ENCODE data around the gene RBM47.

RBM47 gene

DNA sequence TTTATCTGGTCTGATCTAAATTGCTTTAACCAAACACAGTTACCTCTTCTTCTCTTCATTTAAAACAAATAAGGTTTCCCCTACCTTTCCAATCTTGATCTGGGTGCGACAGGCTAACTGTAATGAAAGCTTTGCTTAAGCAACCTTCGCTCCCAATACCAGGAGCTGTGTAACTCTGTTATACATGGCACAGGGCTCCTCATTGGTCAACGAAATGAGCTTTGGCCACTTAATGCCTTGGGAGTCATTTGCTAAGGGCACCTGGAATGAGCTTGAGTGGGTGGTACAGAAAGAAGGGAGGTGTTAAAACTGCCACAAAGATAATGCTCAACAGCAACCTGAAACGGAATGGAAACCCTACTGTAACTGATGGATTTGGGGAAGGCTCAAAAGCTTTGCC, 154.1 kb downstream of the RBM47 start:
- Histone ChIP-seq H3K27me3 (ENCODE audit: insufficient read depth, low read length, poor library complexity, severe bottlenecking) (no peaks in the 10 kb centered on the region), H3K4me1 (ENCODE audit: insufficient read depth, low read length, poor library complexity, severe bottlenecking) (no peaks in the 10 kb centered on the region), H3F3A (ENCODE audit: low read depth) (no peaks in the 10 kb centered on the region), H3K36me3 (ENCODE audit: insufficient read depth, low read length) (no peaks in the 10 kb centered on the region), H4K20me1 (ENCODE audit: insufficient read depth, low read length, poor library complexity, severe bottlenecking) (no peaks in the 10 kb centered on the region), H3K9me3 (ENCODE audit: insufficient read depth, low read depth, low read length) (no peaks in the 10 kb centered on the region), H2AFZ (ENCODE audit: low read length) (no peak overlapping the region), H3K9ac (ENCODE audit: low read depth, low read length, poor library complexity, severe bottlenecking) (no peak overlapping the region), H3K9me2 (replicated peaks; ENCODE audit: low read depth, low read length) (no peaks in the 10 kb centered on the region), H3K4me2 (ENCODE audit: low read depth, low read length, poor library complexity, severe bottlenecking) (no peak overlapping the region), H3K79me2 (ENCODE audit: insufficient read depth, low read length) (no peaks in the 10 kb centered on the region), H3K4me3 (ENCODE audit: low read length, poor library complexity, severe bottlenecking) (no peak overlapping the region)
- TF ChIP-seq EZH2phosphoT487 (IDR thresholded peaks at IDR 0.05; ENCODE audit: borderline replicate concordance): no peak
- TF ChIP-seq, protein P1, sequence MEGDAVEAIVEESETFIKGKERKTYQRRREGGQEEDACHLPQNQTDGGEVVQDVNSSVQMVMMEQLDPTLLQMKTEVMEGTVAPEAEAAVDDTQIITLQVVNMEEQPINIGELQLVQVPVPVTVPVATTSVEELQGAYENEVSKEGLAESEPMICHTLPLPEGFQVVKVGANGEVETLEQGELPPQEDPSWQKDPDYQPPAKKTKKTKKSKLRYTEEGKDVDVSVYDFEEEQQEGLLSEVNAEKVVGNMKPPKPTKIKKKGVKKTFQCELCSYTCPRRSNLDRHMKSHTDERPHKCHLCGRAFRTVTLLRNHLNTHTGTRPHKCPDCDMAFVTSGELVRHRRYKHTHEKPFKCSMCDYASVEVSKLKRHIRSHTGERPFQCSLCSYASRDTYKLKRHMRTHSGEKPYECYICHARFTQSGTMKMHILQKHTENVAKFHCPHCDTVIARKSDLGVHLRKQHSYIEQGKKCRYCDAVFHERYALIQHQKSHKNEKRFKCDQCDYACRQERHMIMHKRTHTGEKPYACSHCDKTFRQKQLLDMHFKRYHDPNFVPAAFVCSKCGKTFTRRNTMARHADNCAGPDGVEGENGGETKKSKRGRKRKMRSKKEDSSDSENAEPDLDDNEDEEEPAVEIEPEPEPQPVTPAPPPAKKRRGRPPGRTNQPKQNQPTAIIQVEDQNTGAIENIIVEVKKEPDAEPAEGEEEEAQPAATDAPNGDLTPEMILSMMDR (conservative IDR thresholded peaks at IDR 0.05; ENCODE audit: low read length): no peak

DNA sequence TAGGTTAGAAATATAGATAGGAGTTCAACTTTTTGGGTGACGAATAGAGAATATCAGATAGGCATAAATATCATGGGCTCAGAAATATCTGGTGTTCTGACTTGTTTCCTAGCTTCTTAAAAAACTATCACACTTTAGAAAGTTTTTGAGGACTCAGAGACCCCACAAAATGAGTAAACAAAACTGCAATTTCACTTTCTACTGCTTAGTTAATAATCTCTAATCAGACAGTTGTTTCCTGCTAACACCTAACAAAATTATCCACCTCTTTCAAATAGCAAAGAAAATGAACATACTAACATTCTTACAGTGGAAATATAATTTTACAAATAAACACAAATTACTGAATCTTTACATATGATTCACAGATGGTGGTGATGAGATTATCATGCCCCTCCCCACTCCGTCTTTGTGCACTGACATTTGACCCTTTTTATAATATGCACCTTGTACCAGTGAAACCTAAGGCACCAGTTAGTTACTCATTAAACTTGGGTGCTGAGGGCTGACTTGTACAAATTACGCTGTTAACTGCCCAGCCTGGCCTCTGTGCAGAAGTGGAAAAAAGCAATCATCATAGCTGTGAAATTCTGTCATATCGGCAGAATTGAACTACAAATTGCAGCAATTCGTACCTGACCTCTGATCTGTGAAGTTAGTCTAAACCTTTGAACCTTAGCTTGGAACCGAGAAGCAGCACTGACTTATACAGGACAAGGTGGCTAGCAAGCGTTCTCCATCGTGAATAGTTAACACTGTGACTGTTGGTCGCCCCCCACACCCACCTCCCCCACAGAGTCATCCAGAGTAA, 155.9 kb downstream of the RBM47 start:
- Histone ChIP-seq H2AFZ (ENCODE audit: low read length) (no peak overlapping the region), H3K4me3 (ENCODE audit: low read length, poor library complexity, severe bottlenecking) (no peak overlapping the region), H3K9me2 (replicated peaks; ENCODE audit: low read depth, low read length) (no peaks in the 10 kb centered on the region), H3K79me2 (ENCODE audit: insufficient read depth, low read length) (no peaks in the 10 kb centered on the region), H3K36me3 (ENCODE audit: insufficient read depth, low read length) (no peaks in the 10 kb centered on the region), H3F3A (ENCODE audit: low read depth) (no peaks in the 10 kb centered on the region), H3K27me3 (ENCODE audit: insufficient read depth, low read length, poor library complexity, severe bottlenecking) (no peaks in the 10 kb centered on the region), H3K9me3 (ENCODE audit: insufficient read depth, low read depth, low read length) (no peaks in the 10 kb centered on the region), H3K4me1 (ENCODE audit: insufficient read depth, low read length, poor library complexity, severe bottlenecking) (no peaks in the 10 kb centered on the region), H4K20me1 (ENCODE audit: insufficient read depth, low read length, poor library complexity, severe bottlenecking) (no peaks in the 10 kb centered on the region), H3K4me2 (ENCODE audit: low read depth, low read length, poor library complexity, severe bottlenecking) (no peak overlapping the region), H3K9ac (ENCODE audit: low read depth, low read length, poor library complexity, severe bottlenecking) (no peak overlapping the region)
- TF ChIP-seq, protein P1 (conservative IDR thresholded peaks at IDR 0.05; ENCODE audit: low read length): no peak
- no peak for TF ChIP-seq EZH2phosphoT487 (IDR thresholded peaks at IDR 0.05; ENCODE audit: borderline replicate concordance)

DNA sequence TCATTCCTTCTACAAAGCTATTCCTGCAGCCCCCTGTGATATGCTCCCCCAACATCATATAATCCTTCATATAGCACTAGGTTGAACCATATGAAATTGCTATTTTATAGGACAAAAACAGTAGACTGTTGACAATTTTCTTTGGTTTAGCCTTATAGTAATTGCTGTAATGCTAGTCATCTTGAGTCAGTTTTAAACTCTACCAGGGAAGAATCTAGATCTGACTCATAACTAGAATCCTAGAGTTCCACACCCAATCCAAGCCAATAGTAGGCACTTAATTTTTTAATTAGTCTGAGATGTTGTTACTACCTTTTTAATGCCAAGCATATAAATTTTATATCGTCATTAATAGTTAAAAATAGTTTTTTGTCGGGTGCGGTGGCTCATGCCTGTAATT, 157.7 kb downstream of the RBM47 start:
- Histone ChIP-seq H3K4me1 (ENCODE audit: insufficient read depth, low read length, poor library complexity, severe bottlenecking) (no peaks in the 10 kb centered on the region), H3K36me3 (ENCODE audit: insufficient read depth, low read length) (no peaks in the 10 kb centered on the region), H2AFZ (ENCODE audit: low read length) (no peak overlapping the region), H3F3A (ENCODE audit: low read depth) (no peaks in the 10 kb centered on the region), H3K9me2 (replicated peaks; ENCODE audit: low read depth, low read length) (no peaks in the 10 kb centered on the region), H3K9ac (ENCODE audit: low read depth, low read length, poor library complexity, severe bottlenecking) (no peak overlapping the region), H3K4me3 (ENCODE audit: low read length, poor library complexity, severe bottlenecking) (no peak overlapping the region), H3K4me2 (ENCODE audit: low read depth, low read length, poor library complexity, severe bottlenecking) (no peak overlapping the region), H3K27me3 (ENCODE audit: insufficient read depth, low read length, poor library complexity, severe bottlenecking) (no peaks in the 10 kb centered on the region), H4K20me1 (ENCODE audit: insufficient read depth, low read length, poor library complexity, severe bottlenecking) (no peaks in the 10 kb centered on the region), H3K9me3 (ENCODE audit: insufficient read depth, low read depth, low read length) (no peaks in the 10 kb centered on the region), H3K79me2 (ENCODE audit: insufficient read depth, low read length) (no peaks in the 10 kb centered on the region)
- TF ChIP-seq, protein P1 (conservative IDR thresholded peaks at IDR 0.05; ENCODE audit: low read length): no peak
- no peak for TF ChIP-seq EZH2phosphoT487 (IDR thresholded peaks at IDR 0.05; ENCODE audit: borderline replicate concordance)

Measured in Loucy (cell line).